ENCODE results near the gene ESPN.
"Not testable (repeated sequence)": the region's sequence is repeated elsewhere in the genome, so short reads cannot be mapped to it uniquely, and the experiment has no call there.

Gene ESPN

GRCh38 chr1:6447016-6447817 is 22.6 kb downstream of the ESPN start:
- no peak for FAIRE-seq
- DNase-seq (ENCODE audit: insufficient read length, low spot score), result no peak

GRCh38 chr1:6447818-6448748 is 23.5 kb downstream of the ESPN start:
- DNase-seq (ENCODE audit: insufficient read length, low spot score), result no peak
- no peak for FAIRE-seq

- DNase-seq (ENCODE audit: insufficient read length, low spot score) (no peak), FAIRE-seq (no peak)
Observed at GRCh38 chr1:6448749-6449631, 24.4 kb downstream of the ESPN start.

GRCh38 chr1:6450005-6450450 is 25.5 kb downstream of the ESPN start:
- no peak for DNase-seq (ENCODE audit: insufficient read length, low spot score)
- FAIRE-seq, result no peak

- not testable (repeated sequence) for DNase-seq (ENCODE audit: insufficient read length, low spot score); FAIRE-seq
Observed at GRCh38 chr1:6450486-6450885, 25.9 kb downstream of the ESPN start.

- DNase-seq (ENCODE audit: insufficient read length, low spot score) (no peak), FAIRE-seq (no peak)
Observed at GRCh38 chr1:6450943-6451373, 26.4 kb downstream of the ESPN start.

GRCh38 chr1:6453895-6454855 is 29.6 kb downstream of the ESPN start:
- DNase-seq (ENCODE audit: insufficient read length, low spot score); FAIRE-seq: not testable (repeated sequence)

- DNase-seq (ENCODE audit: insufficient read length, low spot score), result no peak
- FAIRE-seq, result no peak
Observed at GRCh38 chr1:6454856-6455751, 30.5 kb downstream of the ESPN start.

GRCh38 chr1:6455752-6456520 is 31.4 kb downstream of the ESPN start:
- peak; percentile 58 for FAIRE-seq
- DNase-seq (ENCODE audit: insufficient read length, low spot score), result not testable (repeated sequence)

- DNase-seq (ENCODE audit: insufficient read length, low spot score) (no peak), FAIRE-seq (no peak)
Observed at GRCh38 chr1:6456800-6457466, 32.4 kb downstream of the ESPN start.

GRCh38 chr1:6459850-6460265 is 35.3 kb downstream of the ESPN start:
- FAIRE-seq, result no peak

GRCh38 chr1:6460301-6461050 is 35.9 kb downstream of the ESPN start:
- DNase-seq (ENCODE audit: insufficient read length, low spot score), result no peak
- no peak for FAIRE-seq

More at GRCh38 chr1:6459850-6460265, 35.3 kb downstream of the ESPN start:
- DNase-seq (ENCODE audit: insufficient read length, low spot score), result no peak

GRCh38 chr1:6461051-6461530 is 36.5 kb downstream of the ESPN start:
- DNase-seq (ENCODE audit: insufficient read length, low spot score), result no peak
- no peak for FAIRE-seq

GRCh38 chr1:6461538-6462411 is 37.2 kb downstream of the ESPN start:
- FAIRE-seq, result no peak

More at GRCh38 chr1:6461538-6462411, 37.2 kb downstream of the ESPN start:
- DNase-seq (ENCODE audit: insufficient read length, low spot score), result no peak
